SK-N-SH (cell line): ENCODE results near the gene TERT.

Source experiments
- CTCF ChIP-seq: fragments of 200-600 bp; sonication (generic); IDR thresholded peaks from 2 replicates; pipeline ENCODE4 v1.6.1; 2017; ENCODE audit warnings: antibody characterized with exemption, mild to moderate bottlenecking, moderate library complexity
- EZH2phosphoT487 ChIP-seq: fragments of 200-600 bp; sonication (generic); IDR thresholded peaks from 2 replicates; pipeline ENCODE4 v1.6.1; 2017; ENCODE audit warnings: low read depth, mixed run types, mild to moderate bottlenecking, antibody characterized with exemption, moderate library complexity, borderline replicate concordance
- GABPA ChIP-seq: IDR thresholded peaks from 2 replicates; pipeline ENCODE4 v1.4.0; 2012; ENCODE audit warnings: low read depth, mild to moderate bottlenecking
- JUND ChIP-seq: IDR thresholded peaks from 2 replicates; pipeline ENCODE4 v1.4.0; 2012
- POLR2AphosphoS5 ChIP-seq: IDR thresholded peaks from 2 replicates; pipeline ENCODE4 v1.6.1; 2012; ENCODE audit warnings: low read depth, low read length
- RAD21 ChIP-seq: IDR thresholded peaks from 2 replicates; pipeline ENCODE4 v1.6.1; 2012; ENCODE audit warnings: mild to moderate bottlenecking, low read length
- RCOR1 ChIP-seq: fragments of 150-350 bp; IDR thresholded peaks from 2 replicates; pipeline ENCODE4 v1.6.1; 2017; ENCODE audit warnings: antibody characterized with exemption, low read length
- REST ChIP-seq: IDR thresholded peaks from 2 replicates; pipeline ENCODE4 v1.6.1; 2012; ENCODE audit warnings: mild to moderate bottlenecking, low read depth, low read length, moderate library complexity
- RFX5 ChIP-seq: IDR thresholded peaks from 2 replicates; pipeline ENCODE4 v1.6.1; 2012; ENCODE audit warnings: mild to moderate bottlenecking, improper control_type of control experiment, low read length
- SIN3A ChIP-seq: IDR thresholded peaks from 2 replicates; pipeline ENCODE4 v1.6.1; 2012; ENCODE audit warnings: low read depth, mild to moderate bottlenecking, low read length, moderate library complexity, borderline replicate concordance
- TAF1 ChIP-seq: IDR thresholded peaks from 2 replicates; pipeline ENCODE4 v1.6.1; 2012; ENCODE audit warnings: low read depth, mild to moderate bottlenecking, low read length, moderate library complexity, borderline replicate concordance
- TCF12 ChIP-seq: IDR thresholded peaks from 2 replicates; pipeline ENCODE4 v1.4.0; 2012
- TEAD4 ChIP-seq: IDR thresholded peaks from 2 replicates; pipeline ENCODE4 v1.4.0; 2012; ENCODE audit warnings: mild to moderate bottlenecking, borderline replicate concordance; ENCODE audit not compliant: insufficient read depth

GRCh38 chr5:1265461-1266455, 29.1 kb downstream of the TERT start:
- TF ChIP-seq RAD21, result no peak
- no peak for TF ChIP-seq CTCF
- TF ChIP-seq TAF1, result no peak
- no peak for TF ChIP-seq EZH2phosphoT487
- no peak for TF ChIP-seq TEAD4
- TF ChIP-seq JUND, result no peak
- TF ChIP-seq RFX5, result no peak
- TF ChIP-seq POLR2AphosphoS5, result no peak
- no peak for TF ChIP-seq GABPA
- TF ChIP-seq RCOR1, result no peak
- no peak for TF ChIP-seq SIN3A
- TF ChIP-seq TCF12, result no peak
- no peak for TF ChIP-seq REST
